Hematopoietic multipotent progenitor cell (in vitro differentiated cells): ENCODE results near the gene SKIL. TPM values are rescaled to one million over a fixed set of nuclear protein-coding genes. Genes with fewer than 3 reads are reported as not detected.

Experiments
- DNase-seq, 3 donors: peaks; one replicate each; pipeline ENCODE4 v3.0.0-alpha.2; 2011 to 2015; ENCODE audit warnings: low read depth in 2 of 3, low spot score in 2 of 3
- total RNA-seq: library from RNA; depleted of rRNA; stranded (reverse); fragments of >200 nt; gene quantifications from one replicate; pipeline ENCODE4 v1.2.3, GENCODE V29; 2012

Gene SKIL
- total RNA-seq, 1 donor, result 11.8 TPM

DNA sequence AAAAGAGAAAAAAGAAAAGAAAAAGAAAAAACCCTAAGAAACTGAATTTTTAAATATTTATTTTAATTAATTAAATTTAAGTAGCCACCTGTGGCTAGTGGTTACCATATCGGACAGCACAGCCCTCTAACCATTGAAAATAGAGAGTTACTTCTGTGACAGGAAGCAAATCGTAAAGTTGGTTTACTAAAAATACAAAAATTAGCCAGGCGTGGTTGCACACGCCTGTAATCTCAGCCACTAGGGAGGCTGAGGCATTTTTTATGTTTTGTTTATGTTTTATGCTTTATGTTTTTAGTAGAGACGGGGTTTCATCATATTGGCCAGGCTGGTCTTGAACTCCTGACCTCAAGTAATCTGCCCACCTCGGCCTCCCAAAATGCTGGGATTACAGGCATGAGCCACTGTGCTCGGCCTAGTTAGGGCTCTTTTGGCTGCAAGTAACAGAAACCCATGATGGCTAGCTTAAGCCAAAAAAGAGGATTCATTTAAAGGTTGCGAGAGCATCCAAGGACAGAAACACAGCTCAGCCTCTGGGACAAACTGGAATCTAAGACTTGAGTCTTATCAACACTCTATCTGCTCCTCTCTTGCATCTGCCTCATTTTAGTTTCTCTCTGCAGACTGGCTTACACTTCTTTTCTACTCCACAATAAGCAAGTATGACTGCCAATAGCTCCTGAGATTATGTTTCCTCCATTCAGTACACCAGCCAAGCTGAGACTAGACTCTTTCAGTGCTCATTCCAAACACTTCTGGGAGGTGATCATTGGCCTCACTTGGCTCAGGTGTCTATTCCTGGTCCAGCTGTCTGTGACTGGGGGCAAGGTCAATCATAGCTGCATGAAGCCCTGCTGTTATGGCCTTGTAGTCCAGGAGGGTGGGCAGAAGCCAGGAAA is 6.8 kb upstream of the SKIL start:
- no peak for DNase-seq

DNA sequence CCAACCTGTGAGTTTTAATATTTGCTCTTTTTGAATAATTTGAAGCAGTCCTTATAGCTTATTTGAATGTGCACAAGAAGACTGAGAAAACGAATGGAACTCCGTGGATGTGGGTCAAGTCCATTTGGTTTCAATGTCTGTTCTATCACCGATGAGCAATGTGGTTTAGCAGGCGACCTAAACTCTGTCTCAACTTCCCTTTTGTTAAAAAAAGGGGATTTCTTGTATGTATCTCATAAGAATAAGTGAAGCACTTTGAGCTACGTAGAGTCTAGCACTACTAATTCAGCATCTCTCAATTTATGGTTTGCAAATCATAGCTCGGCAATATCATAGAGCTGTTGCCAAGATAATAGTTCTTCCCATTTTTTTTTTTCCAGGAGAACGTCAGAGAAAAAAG is 4.6 kb upstream of the SKIL start:
- DNase-seq, result peak in 2 of 3 donors; percentile 55 to 67

DNA sequence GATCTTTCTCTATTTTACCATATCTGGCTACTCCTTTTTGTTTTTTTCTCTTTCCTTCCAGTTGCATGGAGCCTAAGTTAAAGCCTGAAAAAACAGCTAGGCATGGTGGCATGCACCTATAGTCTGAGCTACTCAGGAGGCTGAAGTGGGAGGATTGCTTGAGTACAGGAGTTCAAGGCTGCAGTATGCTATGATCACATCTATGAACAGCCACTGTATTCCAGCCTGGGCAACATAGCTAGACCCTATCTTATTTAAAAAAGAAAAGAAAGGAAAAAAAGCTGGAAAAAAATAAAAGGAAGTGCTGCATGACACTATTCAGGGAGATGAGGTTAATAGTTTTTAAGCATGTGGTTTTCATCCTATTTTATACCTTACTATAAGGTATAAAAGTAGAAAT is 4.0 kb upstream of the SKIL start:
- no peak for DNase-seq

DNA sequence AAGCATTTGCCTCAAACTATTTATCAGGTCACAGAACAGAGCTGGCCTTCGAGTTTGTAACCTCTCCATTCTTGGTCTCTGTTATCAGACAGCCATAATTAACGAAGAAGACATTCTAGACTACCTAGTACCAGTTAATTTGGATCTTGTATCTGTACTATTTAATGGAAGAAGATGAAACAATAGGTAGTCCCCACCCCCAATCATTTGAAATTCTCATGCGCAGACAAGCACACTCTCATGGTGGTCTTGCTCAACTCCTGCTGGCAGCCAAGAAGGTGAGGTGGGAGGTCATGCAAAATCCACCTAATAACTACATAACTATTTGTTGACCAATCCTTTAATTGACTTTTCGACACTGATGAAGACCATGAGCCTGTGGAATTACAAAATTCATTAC is 2.8 kb upstream of the SKIL start:
- no peak for DNase-seq

DNA sequence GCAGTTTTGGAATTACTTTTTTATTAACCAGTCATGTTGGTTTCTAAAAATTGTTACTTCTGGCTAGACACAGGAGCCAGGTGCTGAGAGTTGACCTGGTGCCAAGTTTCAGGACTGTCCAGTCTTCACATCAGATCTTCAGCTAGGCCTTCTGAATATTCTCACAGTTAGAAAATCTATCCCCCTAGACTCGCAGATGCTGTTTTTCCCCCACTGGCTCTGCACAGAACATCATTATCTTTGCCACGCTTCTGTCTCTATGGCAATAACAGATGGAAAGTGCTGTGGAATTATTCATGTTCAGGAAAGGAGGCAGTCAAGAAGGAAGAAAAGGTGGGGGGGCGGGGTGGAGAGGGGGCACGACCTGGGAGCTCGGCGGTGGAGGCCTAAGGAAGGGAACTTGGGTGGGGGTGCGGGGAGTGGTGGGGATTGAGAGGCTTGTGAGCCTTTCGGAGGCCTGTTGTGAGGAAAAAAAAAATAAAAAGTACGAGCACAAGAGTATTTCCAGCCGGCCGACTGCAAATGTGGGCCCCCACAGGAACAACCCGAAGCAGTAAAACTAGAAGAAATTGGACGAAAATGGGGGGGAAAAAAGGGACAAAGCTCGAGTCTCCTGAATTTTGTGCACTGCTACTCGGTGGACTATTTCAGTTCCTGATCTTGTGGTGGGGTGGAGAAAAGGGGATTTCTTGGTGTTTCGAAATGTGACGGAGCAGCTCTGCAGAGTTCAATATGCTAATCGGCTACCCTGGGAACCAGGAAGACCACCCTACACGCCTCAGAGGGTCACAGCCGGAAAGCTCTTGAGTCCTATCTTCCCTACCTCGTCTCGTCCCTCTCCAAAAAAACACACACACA is 1.5 kb upstream of the SKIL start:
- peak; percentile 19 to 73 (median 66) for DNase-seq

DNA sequence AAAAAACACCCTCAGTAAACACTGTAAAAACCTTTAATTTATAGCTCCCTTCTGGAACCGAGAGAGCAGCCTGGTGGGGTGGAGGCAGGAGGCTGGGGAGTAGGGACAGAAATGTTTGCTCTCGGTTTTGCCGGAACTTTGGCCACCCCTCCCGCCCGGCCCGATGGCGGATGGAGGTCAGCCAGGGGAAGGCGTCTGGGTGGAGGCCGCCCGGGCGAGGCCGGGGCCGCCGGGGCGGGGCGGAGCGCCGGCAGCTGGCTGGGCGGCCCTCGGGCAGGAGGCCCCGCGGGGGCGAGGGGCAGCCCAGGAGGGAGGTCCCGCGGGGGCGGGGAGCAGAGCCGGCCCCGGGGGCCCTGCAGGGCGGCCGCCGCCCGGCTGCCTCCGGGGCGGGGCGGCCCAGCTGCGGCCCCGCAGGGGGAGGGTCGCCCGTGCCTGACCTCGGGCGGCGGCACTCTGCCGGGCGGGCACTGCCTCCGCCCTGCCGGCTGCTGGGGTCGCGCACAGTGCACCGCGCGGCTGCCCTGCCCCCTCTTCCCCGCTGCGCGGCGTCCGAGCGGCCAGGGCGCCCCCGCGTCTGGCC is 829 bp upstream of the SKIL start:
- DNase-seq, result peak in 1 of 3 donors; percentile 45

DNA sequence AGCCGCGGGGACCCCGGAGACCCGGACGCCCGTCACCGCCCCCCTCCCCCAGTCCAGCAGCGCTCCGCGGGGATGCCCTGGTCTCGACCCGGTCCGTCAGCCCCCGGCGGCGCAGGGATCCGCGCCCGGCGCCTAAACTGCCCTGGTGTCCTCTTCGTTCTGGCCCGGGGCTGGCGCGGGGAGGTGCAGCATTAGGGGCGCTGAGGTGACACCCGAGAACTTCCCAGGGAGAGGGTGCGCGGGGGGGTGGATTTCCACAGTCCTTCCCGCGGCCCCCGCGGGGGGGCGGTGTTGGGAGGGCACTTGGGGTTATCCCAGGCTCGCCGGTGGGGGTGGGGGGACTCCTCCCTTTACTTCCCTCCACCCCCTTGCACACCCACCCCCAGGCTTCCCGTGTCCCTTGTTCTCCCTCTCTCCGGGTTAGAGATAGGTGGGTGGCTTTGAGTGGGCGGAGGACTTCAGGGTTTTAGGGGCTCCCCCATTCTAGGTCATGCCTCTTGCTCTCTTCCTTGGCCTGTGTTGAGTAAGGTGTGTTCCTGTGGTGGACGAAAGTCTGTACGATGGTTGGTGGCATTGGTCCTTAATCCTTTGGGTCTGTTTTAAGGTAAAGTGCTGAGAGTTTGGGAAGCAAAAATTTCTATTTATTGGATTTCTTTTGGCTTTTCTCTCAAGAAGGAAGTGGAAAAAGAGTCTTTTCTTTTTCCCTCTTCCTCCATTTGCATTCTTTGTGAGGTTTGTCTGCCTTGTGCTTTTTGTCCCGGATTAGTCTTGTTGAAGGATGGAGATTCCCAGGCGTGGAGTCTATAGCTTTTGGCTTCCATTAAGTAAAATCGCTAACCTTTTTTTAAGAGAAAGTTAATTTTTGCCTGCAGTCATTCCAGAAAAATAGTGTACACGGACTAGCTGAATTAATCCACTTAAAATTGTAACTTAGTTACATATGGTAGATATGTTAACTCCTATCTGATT is 811 bp downstream of the SKIL start:
- peak; percentile 51 to 71 (median 69) for DNase-seq

DNA sequence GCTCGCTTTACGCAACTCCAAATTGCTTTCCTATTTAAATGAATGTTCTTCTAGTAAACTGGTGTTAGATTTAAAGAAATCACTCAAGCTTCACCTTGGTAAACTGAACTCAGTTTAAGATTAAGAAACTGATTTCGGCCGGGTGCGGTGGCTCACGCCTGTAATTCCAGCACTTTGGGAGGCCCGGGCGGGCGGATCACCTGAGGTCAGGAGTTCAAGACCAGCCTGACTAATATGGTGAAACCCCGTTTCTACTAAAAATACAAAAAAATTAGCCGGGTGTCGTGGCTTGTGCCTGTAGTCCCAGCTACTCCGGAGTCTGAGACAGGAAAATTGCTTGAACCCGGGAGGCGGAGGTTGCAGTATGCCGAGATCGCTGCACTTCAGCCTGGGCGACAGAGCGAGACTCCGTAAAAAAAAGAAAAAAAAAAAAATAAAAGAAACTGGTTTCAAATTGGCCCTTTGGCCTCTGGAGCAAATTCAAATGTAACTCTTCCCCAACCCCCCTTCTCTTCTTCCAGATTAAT is 1.7 kb downstream of the SKIL start:
- no peak for DNase-seq

DNA sequence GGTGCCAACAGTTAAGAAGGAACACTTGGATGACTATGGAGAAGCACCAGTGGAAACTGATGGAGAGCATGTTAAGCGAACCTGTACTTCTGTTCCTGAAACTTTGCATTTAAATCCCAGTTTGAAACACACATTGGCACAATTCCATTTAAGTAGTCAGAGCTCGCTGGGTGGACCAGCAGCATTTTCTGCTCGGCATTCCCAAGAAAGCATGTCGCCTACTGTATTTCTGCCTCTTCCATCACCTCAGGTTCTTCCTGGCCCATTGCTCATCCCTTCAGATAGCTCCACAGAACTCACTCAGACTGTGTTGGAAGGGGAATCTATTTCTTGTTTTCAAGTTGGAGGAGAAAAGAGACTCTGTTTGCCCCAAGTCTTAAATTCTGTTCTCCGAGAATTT is 3.0 kb downstream of the SKIL start:
- no peak for DNase-seq

DNA sequence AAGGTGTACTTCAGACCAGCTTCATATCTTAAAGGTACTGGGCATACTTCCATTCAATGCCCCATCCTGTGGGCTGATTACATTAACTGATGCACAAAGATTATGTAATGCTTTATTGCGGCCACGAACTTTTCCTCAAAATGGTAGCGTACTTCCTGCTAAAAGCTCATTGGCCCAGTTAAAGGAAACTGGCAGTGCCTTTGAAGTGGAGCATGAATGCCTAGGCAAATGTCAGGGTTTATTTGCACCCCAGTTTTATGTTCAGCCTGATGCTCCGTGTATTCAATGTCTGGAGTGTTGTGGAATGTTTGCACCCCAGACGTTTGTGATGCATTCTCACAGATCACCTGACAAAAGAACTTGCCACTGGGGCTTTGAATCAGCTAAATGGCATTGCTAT is 3.4 kb downstream of the SKIL start:
- no peak for DNase-seq

DNA sequence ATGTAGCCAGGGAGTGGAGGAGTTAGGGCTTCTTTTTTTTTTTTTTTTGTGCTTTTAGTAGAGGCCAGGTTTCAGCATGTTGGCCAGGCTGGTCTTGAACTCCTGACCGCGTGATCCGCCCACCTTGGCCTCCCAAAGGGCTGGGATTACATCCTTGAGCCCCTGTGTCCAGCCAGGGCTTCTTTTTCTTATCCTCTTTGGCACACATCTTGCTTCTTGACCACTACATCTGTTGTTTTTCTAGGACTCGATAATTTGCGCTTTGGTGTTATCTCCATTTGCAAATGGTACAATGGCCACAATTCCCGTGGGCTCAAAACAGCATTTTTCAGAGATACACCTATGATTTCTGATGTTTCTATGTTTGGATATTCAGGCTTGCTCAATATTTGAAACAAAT is 4.2 kb downstream of the SKIL start:
- no peak for DNase-seq

DNA sequence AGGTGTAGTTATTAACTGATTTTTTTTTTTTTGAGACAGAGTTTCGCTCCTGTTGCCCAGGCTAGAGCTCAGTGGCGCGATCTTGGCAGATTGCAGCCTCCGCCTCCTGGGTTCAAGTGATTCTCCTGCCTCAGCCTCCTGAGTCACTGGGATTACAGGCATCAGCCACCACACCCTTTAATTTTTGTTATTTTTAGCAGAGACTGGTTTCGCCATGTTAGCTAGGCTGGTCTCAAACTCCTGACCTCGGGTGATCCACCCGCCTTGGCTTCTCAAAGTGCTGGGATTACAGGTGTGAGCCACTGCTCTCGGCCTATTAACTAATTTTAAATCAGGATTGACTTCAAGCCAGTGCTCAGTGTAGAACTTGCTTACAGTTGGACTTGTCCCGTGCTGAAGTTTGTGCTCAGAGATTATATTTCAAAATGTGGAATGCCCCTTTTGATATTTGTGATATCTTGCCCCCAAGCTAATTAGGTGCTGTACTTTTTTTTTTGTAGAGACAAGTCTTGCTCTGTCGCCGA is 6.0 kb downstream of the SKIL start:
- DNase-seq, result no peak

DNA sequence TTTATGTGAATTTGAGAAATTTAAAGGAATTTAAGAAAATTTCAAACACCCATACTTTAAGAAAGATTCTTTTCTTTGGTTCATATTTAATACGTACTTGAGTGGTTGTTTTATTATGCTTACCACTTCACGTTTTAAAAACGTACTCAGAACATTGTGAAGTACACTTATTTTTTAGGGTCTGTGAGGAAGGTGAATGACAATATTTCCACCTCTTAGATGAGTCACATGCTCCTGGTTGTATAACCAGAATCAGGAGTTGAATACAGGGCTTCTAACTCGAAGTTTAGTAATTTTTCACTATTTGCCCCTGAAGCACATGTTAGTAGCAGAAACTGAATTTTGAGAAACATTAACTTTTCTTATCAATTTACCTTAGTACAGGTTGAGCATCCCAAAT is 7.5 kb downstream of the SKIL start:
- DNase-seq, result no peak

DNA sequence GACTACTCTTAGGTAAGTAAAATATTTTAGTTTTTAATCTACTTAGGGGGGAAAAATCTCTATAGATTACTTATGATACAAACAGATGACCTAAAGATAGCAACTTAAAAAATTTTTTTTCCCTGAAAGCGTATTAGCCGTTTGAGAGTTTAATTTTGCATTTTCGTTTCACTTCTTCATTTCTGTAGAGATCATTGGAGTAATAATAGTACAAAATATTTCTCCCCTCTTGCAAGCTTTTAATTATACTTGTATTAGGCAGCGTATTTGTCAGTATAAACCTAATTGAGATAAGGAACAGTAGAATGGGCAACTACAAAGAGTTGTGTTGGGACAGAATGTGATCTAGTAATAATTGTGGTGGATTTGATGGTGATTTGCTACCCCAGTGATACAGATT is 10.3 kb downstream of the SKIL start:
- DNase-seq, result no peak

DNA sequence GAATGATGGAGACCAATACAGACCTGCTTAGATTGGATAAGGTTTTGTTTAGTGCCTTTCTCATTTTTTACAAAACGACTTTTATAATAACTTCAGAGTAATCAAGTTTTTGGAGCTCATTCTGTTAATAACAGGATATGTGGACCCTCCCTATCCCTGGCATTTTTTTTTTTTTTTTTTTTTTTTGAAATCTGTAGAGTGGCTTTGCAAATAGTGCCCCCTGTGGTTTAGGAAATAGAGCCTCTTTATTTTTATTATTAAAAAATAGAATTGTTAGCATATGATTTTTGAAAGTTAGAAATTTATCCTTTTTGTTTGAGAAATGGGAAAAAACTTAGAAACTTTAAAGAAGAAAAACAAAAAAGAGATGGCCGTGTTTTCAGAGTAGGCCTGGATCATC is 11.4 kb downstream of the SKIL start:
- peak in 1 of 3 donors; percentile 39 for DNase-seq

DNA sequence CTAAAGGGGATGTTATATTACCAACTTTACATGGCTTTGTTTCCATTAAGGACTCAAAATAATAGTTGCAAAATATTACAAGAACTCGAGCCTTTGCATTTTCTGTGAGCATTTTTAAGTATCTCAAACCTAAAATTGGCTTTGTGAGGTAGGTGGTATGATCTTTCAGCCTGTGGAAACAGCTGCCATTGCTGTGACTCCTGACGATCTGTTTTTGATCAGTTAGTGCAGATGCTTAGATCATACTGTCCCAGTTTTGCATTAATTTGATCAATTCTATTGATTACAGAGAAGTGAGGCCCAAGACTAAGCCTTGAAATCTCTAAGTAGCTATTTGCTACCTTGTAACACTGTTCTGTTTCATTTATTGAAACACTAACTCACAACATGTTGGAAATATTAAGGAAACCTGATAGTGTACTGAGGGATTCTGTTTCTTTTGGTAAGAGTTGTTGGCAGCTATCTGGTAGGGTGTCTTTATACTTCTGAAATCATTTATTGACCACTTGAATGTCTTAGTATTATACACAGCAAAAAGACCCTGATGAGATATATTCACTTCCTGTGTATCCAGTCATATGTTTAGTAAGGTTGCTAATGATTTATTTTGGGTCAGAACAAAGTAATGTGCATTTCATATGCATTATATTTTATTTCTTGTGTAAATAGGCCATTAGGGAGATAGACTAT is 14.8 kb downstream of the SKIL start:
- DNase-seq, result no peak

DNA sequence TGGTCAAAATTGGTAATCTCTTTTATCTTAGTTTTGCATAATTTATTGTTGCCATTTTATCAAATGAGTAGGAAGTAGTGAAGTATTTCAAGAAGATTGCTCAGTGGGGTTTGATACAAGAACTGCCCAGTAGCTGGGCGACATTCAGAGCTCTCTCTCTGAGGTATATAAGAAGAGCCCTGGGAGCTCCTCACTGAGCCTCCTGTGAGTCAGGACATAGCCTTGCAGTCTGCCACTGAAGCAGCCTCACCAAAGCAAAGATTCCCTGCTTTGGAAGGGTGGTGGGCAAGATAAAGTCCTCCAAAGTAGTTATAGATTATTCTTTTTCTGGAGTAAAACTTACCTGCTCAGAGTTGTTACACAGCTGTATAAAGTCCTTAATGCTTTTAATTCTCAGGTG is 26.1 kb downstream of the SKIL start:
- no peak for DNase-seq

DNA sequence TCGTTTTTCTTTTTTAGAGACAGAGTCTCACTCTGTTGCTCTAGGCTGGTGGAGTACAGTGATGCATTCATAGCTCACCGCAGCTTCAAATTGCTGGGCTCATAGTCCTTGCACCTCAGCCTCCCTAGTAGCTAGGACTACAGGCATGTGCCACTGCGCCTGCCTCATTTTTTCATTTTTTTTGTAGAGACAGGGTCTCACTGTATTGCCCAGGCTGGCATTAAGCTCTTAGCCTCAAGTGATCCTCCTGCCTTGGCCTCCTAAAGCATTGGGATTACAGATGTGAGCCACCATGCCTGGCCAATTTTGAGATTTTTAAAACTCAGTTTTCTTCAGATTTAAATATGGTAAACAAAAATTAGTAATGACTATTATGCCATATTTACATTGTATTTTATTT is 29.0 kb downstream of the SKIL start:
- DNase-seq, result no peak

DNA sequence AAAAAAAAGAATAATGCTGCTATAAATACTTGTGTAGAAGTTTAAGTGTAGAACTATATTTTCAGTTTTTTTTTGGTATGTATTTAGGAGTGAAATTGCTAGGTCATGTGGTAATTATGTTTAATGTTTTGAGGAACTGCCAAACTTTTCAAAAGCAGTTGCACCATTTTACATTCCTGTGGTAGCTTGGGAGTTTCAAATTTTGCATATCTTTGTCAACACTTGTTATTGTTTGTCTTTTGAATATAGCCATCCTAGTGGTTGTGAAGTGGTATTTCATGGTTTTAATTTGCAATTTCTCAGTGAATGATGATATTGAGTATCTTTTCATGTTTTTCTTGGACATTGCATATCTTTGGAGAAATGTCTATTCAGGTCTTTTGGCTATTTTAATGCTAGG is 30.4 kb downstream of the SKIL start:
- no peak for DNase-seq
